ENCODE measurements around the gene EEF1AKMT1. TPM values are rescaled to one million over a fixed set of nuclear protein-coding genes. Genes with fewer than 3 reads are reported as not detected.

Gene EEF1AKMT1
- total and polyA plus RNA-seq, 2 experiments from 2014 or later: 3.2 to 7.6 TPM

DNA sequence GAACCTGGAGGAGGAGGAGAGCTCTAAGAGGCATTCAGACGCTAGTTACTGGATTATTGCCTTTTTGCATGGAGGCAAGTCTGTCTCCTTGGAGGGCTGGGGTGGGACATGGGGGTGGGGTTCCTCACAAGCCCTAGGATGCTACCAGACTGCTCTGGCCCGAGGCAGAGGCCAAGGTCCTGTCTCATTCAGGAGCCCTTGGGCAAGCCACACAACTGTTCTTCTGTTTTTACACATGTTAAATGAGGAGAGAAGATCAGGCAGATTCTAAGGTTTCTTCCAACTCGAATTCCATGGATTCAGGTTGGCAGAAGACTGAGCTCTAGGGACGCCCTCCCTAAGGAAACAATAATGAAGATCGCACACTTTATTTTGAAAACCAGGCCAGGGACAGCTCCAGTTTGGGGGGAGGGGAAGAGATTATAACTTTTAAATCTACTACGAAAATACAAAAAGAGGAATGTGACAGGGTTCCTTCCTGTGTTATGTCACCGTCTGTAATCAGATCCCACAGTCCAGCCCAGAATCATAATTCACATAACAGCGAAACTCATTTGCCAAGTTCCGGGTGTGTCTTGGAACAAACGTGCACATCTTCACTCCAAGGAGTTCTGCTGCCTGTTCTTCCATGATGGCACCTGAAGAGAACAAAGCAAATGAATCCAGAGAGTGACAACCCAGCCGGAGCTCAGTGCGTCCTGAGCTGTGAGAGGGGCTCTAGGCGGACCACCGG, 45.0 kb downstream of the EEF1AKMT1 start:
- ATAC-seq (no peak), DNase-seq (ENCODE audit: low spot score) (no peak)
- Histone ChIP-seq H3K4me1 (ENCODE audit: insufficient read depth) (no peaks in the 10 kb centered on the region), H3K27me3 (ENCODE audit: insufficient read depth) (no peaks in the 10 kb centered on the region), H3K9me2 (ENCODE audit: insufficient read depth) (no peaks in the 10 kb centered on the region), H3K27ac (ENCODE audit: low read depth) (no peak overlapping the region), H4K20me1 (replicated peaks; ENCODE audit: insufficient read depth) (no peaks in the 10 kb centered on the region; the same call in 1 of the 2 replicates), H3F3A (replicated peaks; ENCODE audit: low read depth) (no peaks in the 10 kb centered on the region), H3K79me2 (replicated peaks; ENCODE audit: insufficient read depth) (no peaks in the 10 kb centered on the region), H3K4me2 (no peak overlapping the region), H3K36me3 (ENCODE audit: insufficient read depth) (no peaks in the 10 kb centered on the region), H2AFZ (no peak overlapping the region), H3K4me3 (no peak overlapping the region)
- peaks cover 2% of the 10 kb centered on the region for H3K27me3 Mint-ChIP-seq (ENCODE audit: insufficient read depth, low read depth, poor library complexity)
- H3K4me3 Mint-ChIP-seq: no peak overlapping the region
- TF ChIP-seq POLR2AphosphoS5 (IDR thresholded peaks at IDR 0.05; ENCODE audit: low read depth): no peak
- TF ChIP-seq, protein P1, sequence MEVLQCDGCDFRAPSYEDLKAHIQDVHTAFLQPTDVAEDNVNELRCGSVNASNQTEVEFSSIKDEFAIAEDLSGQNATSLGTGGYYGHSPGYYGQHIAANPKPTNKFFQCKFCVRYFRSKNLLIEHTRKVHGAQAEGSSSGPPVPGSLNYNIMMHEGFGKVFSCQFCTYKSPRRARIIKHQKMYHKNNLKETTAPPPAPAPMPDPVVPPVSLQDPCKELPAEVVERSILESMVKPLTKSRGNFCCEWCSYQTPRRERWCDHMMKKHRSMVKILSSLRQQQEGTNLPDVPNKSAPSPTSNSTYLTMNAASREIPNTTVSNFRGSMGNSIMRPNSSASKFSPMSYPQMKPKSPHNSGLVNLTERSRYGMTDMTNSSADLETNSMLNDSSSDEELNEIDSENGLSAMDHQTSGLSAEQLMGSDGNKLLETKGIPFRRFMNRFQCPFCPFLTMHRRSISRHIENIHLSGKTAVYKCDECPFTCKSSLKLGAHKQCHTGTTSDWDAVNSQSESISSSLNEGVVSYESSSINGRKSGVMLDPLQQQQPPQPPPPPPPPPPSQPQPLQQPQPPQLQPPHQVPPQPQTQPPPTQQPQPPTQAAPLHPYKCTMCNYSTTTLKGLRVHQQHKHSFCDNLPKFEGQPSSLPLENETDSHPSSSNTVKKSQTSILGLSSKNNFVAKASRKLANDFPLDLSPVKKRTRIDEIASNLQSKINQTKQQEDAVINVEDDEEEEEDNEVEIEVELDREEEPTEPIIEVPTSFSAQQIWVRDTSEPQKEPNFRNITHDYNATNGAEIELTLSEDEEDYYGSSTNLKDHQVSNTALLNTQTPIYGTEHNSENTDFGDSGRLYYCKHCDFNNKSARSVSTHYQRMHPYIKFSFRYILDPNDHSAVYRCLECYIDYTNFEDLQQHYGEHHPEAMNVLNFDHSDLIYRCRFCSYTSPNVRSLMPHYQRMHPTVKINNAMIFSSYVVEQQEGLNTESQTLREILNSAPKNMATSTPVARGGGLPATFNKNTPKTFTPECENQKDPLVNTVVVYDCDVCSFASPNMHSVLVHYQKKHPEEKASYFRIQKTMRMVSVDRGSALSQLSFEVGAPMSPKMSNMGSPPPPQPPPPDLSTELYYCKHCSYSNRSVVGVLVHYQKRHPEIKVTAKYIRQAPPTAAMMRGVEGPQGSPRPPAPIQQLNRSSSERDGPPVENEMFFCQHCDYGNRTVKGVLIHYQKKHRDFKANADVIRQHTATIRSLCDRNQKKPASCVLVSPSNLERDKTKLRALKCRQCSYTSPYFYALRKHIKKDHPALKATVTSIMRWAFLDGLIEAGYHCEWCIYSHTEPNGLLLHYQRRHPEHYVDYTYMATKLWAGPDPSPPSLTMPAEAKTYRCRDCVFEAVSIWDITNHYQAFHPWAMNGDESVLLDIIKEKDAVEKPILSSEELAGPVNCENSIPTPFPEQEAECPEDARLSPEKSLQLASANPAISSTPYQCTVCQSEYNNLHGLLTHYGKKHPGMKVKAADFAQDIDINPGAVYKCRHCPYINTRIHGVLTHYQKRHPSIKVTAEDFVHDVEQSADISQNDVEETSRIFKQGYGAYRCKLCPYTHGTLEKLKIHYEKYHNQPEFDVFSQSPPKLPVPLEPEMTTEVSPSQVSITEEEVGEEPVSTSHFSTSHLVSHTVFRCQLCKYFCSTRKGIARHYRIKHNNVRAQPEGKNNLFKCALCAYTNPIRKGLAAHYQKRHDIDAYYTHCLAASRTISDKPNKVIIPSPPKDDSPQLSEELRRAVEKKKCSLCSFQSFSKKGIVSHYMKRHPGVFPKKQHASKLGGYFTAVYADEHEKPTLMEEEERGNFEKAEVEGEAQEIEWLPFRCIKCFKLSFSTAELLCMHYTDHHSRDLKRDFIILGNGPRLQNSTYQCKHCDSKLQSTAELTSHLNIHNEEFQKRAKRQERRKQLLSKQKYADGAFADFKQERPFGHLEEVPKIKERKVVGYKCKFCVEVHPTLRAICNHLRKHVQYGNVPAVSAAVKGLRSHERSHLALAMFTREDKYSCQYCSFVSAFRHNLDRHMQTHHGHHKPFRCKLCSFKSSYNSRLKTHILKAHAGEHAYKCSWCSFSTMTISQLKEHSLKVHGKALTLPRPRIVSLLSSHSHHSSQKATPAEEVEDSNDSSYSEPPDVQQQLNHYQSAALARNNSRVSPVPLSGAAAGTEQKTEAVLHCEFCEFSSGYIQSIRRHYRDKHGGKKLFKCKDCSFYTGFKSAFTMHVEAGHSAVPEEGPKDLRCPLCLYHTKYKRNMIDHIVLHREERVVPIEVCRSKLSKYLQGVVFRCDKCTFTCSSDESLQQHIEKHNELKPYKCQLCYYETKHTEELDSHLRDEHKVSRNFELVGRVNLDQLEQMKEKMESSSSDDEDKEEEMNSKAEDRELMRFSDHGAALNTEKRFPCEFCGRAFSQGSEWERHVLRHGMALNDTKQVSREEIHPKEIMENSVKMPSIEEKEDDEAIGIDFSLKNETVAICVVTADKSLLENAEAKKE (CRISPR knock-in tag; IDR thresholded peaks at IDR 0.05): no peak
- no peak for TF ChIP-seq EZH2phosphoT487 (IDR thresholded peaks at IDR 0.05; ENCODE audit: unreplicated experiment)
- no peak for TF ChIP-seq ZNF114 (CRISPR knock-in tag; IDR thresholded peaks at IDR 0.05)
- TF ChIP-seq JUNB (IDR thresholded peaks at IDR 0.05; ENCODE audit: unreplicated experiment): no peak
- TF ChIP-seq, protein P2, sequence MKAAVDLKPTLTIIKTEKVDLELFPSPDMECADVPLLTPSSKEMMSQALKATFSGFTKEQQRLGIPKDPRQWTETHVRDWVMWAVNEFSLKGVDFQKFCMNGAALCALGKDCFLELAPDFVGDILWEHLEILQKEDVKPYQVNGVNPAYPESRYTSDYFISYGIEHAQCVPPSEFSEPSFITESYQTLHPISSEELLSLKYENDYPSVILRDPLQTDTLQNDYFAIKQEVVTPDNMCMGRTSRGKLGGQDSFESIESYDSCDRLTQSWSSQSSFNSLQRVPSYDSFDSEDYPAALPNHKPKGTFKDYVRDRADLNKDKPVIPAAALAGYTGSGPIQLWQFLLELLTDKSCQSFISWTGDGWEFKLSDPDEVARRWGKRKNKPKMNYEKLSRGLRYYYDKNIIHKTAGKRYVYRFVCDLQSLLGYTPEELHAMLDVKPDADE (IDR thresholded peaks at IDR 0.05): no peak
- no peak for TF ChIP-seq CREB1 (CRISPR knock-in tag; IDR thresholded peaks at IDR 0.05; ENCODE audit: low read depth)
- no peak for TF ChIP-seq STAT1 (IDR thresholded peaks at IDR 0.05; ENCODE audit: unreplicated experiment)
- TF ChIP-seq, protein P3, sequence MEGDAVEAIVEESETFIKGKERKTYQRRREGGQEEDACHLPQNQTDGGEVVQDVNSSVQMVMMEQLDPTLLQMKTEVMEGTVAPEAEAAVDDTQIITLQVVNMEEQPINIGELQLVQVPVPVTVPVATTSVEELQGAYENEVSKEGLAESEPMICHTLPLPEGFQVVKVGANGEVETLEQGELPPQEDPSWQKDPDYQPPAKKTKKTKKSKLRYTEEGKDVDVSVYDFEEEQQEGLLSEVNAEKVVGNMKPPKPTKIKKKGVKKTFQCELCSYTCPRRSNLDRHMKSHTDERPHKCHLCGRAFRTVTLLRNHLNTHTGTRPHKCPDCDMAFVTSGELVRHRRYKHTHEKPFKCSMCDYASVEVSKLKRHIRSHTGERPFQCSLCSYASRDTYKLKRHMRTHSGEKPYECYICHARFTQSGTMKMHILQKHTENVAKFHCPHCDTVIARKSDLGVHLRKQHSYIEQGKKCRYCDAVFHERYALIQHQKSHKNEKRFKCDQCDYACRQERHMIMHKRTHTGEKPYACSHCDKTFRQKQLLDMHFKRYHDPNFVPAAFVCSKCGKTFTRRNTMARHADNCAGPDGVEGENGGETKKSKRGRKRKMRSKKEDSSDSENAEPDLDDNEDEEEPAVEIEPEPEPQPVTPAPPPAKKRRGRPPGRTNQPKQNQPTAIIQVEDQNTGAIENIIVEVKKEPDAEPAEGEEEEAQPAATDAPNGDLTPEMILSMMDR (conservative IDR thresholded peaks at IDR 0.05; ENCODE audit: low read depth in 2 of 2): no peak
- TF ChIP-seq ZNF331 (CRISPR knock-in tag; IDR thresholded peaks at IDR 0.05; ENCODE audit: low read depth): no peak
- no peak for TF ChIP-seq EZH2 (IDR thresholded peaks at IDR 0.05; ENCODE audit: low read depth, unreplicated experiment)
- H3K4me1 Mint-ChIP-seq: no peaks in the 10 kb centered on the region
- H3K36me3 Mint-ChIP-seq (ENCODE audit: low read depth): no peaks in the 10 kb centered on the region
- H3K9me3 Mint-ChIP-seq: no peaks in the 10 kb centered on the region
- no peak overlapping the region for H3K27ac Mint-ChIP-seq

Measured in GM23338 (cell line).